Measurements from ENCODE around the gene LRMDA. TPM values are rescaled to one million over a fixed set of nuclear protein-coding genes. Genes with fewer than 3 reads are reported as not detected.

The LRMDA gene
- total and polyA plus RNA-seq, 7 donors, result 1.0 to 5.7 (median 2.5) TPM

DNA sequence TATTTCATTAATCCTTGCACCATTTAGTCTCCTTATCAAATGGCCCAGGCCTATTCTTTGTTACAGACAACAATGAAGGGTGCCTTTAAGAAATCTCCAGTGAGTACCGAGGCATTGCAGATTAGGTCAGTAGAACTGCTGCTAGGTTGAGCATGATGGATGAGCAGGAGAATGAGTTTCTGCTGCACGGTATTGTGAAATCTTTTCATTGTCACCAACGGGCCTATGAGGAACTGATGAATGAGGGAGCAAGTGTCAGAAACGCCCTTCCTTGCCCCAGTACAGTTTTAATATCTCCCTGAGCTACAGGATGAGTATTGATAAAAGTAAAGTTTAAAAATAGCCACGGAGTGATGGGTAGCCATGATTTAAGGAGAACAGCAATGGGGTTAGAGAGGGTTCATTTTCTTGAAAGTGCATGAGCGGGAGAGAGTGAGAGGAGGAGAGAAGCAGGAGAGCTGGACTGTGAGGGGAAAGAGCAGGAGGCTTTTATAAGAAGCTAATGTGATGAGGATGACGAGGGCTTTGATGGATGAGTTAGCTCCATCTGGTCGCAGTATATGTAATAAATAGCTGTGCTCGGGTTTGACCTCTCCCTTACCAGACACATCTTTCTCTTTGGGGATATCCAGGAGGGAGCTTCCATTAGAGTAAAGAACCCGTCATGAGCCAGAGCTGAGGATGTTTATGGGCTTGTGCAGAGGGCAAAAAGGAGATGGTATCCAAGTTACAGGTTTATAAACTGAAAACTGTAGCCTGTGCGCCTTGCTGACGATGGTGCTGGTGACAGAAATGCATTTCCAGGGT, 526.1 kb downstream of the LRMDA start:
- Histone ChIP-seq H3K9me3 (no peaks in the 10 kb centered on the region), H3K4me3 (no peak overlapping the region)

GRCh38 chr10:75959209-75959608, 527.8 kb downstream of the LRMDA start:
- no peak overlapping the region for H3K27ac ChIP-seq
- WGBS, 3 donors, result 82 to 90% (median 90%) methylated on average over 4 of the region's 4 CpGs
- DNase-seq (no peak), ATAC-seq (no peak)
- no peak overlapping the region for H3K4me3 ChIP-seq
- no peaks in the 10 kb centered on the region for H3K9me3 ChIP-seq
- H3K27me3 ChIP-seq (ENCODE audit: insufficient read depth in 3 of 3, low read length in 2 of 3), result no peaks in the 10 kb centered on the region
- no peaks in the 10 kb centered on the region for H3K4me1 ChIP-seq
- intact Hi-C loops (cut with DNase I), result no loop called here
- H3K36me3 ChIP-seq (ENCODE audit: insufficient read depth in 1 of 2, low read depth in 1 of 2), result no peaks in the 10 kb centered on the region
- TF ChIP-seq CTCF (IDR thresholded peaks at IDR 0.05), result no peak

More for the DNA sequence above, 526.1 kb downstream of the LRMDA start:
- 70 to 80% (median 73%) methylated on average over 12 of the region's 12 CpGs for WGBS, 3 donors
- Histone ChIP-seq H3K36me3 (ENCODE audit: insufficient read depth in 1 of 2, low read depth in 1 of 2) (no peaks in the 10 kb centered on the region), H3K4me1 (no peaks in the 10 kb centered on the region), H3K27me3 (ENCODE audit: insufficient read depth in 3 of 3, low read length in 2 of 3) (no peaks in the 10 kb centered on the region), H3K27ac (no peak overlapping the region)
- intact Hi-C loops (cut with DNase I), result no loop called here
- DNase-seq (no peak), ATAC-seq (no peak)
- TF ChIP-seq CTCF (IDR thresholded peaks at IDR 0.05), result no peak

DNA sequence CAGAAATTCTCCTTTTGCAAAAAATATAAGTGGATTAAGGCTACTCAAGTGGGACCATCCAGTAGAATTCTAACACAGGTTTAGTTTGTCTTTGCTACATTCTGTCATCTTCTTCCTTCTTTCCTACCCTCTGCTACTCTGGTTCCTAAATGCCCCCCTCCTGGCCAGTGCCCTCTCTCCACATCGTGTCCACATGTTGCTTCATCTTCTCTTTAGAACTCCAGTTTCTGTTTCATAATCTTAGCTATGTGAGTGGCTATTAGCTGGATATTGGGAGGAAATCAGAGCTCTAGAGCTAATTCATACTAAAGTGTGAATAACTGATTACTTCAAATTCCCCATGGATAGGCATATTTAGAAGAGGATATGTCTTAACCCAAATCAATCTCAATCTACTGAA, 528.5 kb downstream of the LRMDA start:
- Histone ChIP-seq H3K27ac (no peak overlapping the region), H3K4me3 (no peak overlapping the region), H3K36me3 (ENCODE audit: insufficient read depth in 1 of 2, low read depth in 1 of 2) (no peaks in the 10 kb centered on the region), H3K4me1 (no peaks in the 10 kb centered on the region), H3K9me3 (no peaks in the 10 kb centered on the region), H3K27me3 (ENCODE audit: insufficient read depth in 3 of 3, low read length in 2 of 3) (no peaks in the 10 kb centered on the region)
- 43 to 58% (median 44%) methylated on average over 1 of the region's 1 CpG for WGBS, 3 donors
- no peak for ATAC-seq
- TF ChIP-seq CTCF (IDR thresholded peaks at IDR 0.05), result no peak
- intact Hi-C loops (cut with DNase I), result no loop called here
- DNase-seq, result no peak

DNA sequence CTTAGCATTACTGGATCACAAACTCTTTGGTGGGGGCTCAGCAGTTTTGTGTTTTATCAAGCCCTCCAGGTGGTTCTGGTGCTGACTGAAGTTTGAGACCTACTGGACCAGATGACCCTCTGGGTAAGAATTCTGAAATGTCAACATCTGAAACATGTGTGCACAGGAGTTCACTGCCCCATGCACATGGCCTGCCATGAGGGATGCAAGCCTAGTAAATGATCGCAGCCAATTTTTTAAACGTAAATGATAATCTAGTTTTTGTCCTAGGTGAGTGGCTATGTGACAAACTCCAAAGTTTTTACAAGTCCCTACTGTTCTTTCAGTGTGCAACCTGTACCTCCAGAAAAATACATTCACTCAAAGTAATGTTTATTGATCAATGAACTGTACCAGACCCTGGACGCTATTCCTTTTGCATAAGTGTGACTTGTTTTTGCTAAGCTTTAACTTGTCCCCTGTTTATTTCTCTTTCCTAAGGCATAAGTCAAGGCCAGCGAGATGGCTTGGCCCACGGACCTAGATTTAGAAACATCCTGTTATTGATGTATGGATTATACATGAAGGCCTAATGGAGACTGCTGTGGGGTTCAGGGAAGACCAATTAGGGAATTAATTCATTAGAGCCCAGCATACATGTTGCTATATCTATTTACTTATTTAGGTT, 531.1 kb downstream of the LRMDA start:
- Histone ChIP-seq H3K4me1 (no peaks in the 10 kb centered on the region), H3K27ac (no peak overlapping the region), H3K4me3 (no peak overlapping the region), H3K36me3 (ENCODE audit: insufficient read depth in 1 of 2, low read depth in 1 of 2) (no peaks in the 10 kb centered on the region), H3K9me3 (no peaks in the 10 kb centered on the region), H3K27me3 (ENCODE audit: insufficient read depth in 3 of 3, low read length in 2 of 3) (no peaks in the 10 kb centered on the region)
- intact Hi-C loops (cut with DNase I), result no loop called here
- 93 to 94% (median 94%) methylated on average over 5 of the region's 5 CpGs for WGBS, 3 donors
- ATAC-seq (no peak), DNase-seq (no peak)
- TF ChIP-seq CTCF (IDR thresholded peaks at IDR 0.05), result no peak
